ENCODE data around the gene AK2.
"Not testable (repeated sequence)": the region's sequence is repeated elsewhere in the genome, so short reads cannot be mapped to it uniquely, and the experiment has no call there.

Gene AK2

GRCh38 chr1:33036526-33037503, at the start of gene AK2:
TSS of gene AK2 (minus strand) at chr1:33036883. CDS start at chr1:33036828, 55 bp downstream.
- peak; percentile 99 for DNase-seq (ENCODE audit: low spot score)

- peak; percentile 68 for DNase-seq (ENCODE audit: low spot score)
These were observed 49.7 kb upstream of the AK2 start for GRCh38 chr1:33086384-33086850.

GRCh38 chr1:33085332-33085731, 48.6 kb upstream of the AK2 start:
- DNase-seq (ENCODE audit: low spot score) = no peak

- no peak for DNase-seq (ENCODE audit: low spot score)
These were observed 46.0 kb upstream of the AK2 start for GRCh38 chr1:33082575-33083108.

- DNase-seq (ENCODE audit: low spot score) = no peak
These were observed 45.0 kb upstream of the AK2 start for GRCh38 chr1:33081554-33082305.

- peak; percentile 90 for DNase-seq (ENCODE audit: low spot score)
These were observed 44.3 kb upstream of the AK2 start, which contains the start of gene AZIN2 for GRCh38 chr1:33080885-33081553. TSS of gene AZIN2 (plus strand) at chr1:33081153. CDS start at chr1:33082250, 1,097 bp downstream.

GRCh38 chr1:33080373-33080772, 43.7 kb upstream of the AK2 start:
- DNase-seq (ENCODE audit: low spot score) = no peak

GRCh38 chr1:33078030-33078591, 41.4 kb upstream of the AK2 start:
- DNase-seq (ENCODE audit: low spot score) = no peak

GRCh38 chr1:33074193-33074945, 37.7 kb upstream of the AK2 start:
- DNase-seq (ENCODE audit: low spot score) = no peak

GRCh38 chr1:33072707-33073106, 36.0 kb upstream of the AK2 start:
- DNase-seq (ENCODE audit: low spot score) = no peak

- DNase-seq (ENCODE audit: low spot score) = no peak
These were observed 33.9 kb upstream of the AK2 start for GRCh38 chr1:33070628-33071027.

- DNase-seq (ENCODE audit: low spot score) = not testable (repeated sequence)
These were observed 31.4 kb upstream of the AK2 start for GRCh38 chr1:33068108-33068507.

- not testable (repeated sequence) for DNase-seq (ENCODE audit: low spot score)
These were observed 29.8 kb upstream of the AK2 start for GRCh38 chr1:33066477-33066876.

GRCh38 chr1:33065301-33065700, 28.6 kb upstream of the AK2 start:
- no peak for DNase-seq (ENCODE audit: low spot score)

GRCh38 chr1:33064284-33064683, 27.6 kb upstream of the AK2 start:
- not testable (repeated sequence) for DNase-seq (ENCODE audit: low spot score)

GRCh38 chr1:33061834-33062233, 25.2 kb upstream of the AK2 start:
- DNase-seq (ENCODE audit: low spot score) = no peak

GRCh38 chr1:33060579-33061083, 23.9 kb upstream of the AK2 start:
- DNase-seq (ENCODE audit: low spot score) = peak; percentile 69

GRCh38 chr1:33057095-33057494, 20.4 kb upstream of the AK2 start:
- DNase-seq (ENCODE audit: low spot score) = no peak

- no peak for DNase-seq (ENCODE audit: low spot score)
These were observed 19.7 kb upstream of the AK2 start for GRCh38 chr1:33056426-33056825.

GRCh38 chr1:33055210-33056008, 18.7 kb upstream of the AK2 start:
- peak; percentile 89 for DNase-seq (ENCODE audit: low spot score)

Data from SW480 (cell line).